WTC11 (cell line): Measurements from ENCODE around the gene EIF3F.

Experiments used
- ATF3 ChIP-seq: sonication (generic); formaldehyde crosslinking; conservative IDR thresholded peaks from 2 replicates; pipeline ENCODE4 v1.8.1; 2022; ENCODE audit warnings: mild to moderate bottlenecking, missing genetic modification reagents
- CREB1 ChIP-seq: sonication (generic); formaldehyde crosslinking; IDR thresholded peaks from 2 replicates; pipeline ENCODE4 v1.8.0; 2023; ENCODE audit warnings: mild to moderate bottlenecking, missing genetic modification reagents
- FOXJ3 ChIP-seq: sonication (generic); formaldehyde crosslinking; IDR thresholded peaks from 2 replicates; pipeline ENCODE4 v1.9.0; 2021; ENCODE audit warnings: missing genetic modification reagents, mild to moderate bottlenecking, borderline replicate concordance
- FOXP1 ChIP-seq: sonication (generic); formaldehyde crosslinking; IDR thresholded peaks from 2 replicates; pipeline ENCODE4 v1.8.0; 2022; ENCODE audit warnings: missing genetic modification reagents, mild to moderate bottlenecking, moderate library complexity, borderline replicate concordance
- TF ChIP-seq, protein P1 (sequence below): fragments of 200-600 bp; IDR thresholded peaks from 2 replicates; pipeline ENCODE4 v1.8.0; 2022; ENCODE audit warnings: antibody characterized with exemption

GRCh38 chr11:8039530-8040260 lies 52.6 kb downstream of the EIF3F start:
- TF ChIP-seq FOXP1 (CRISPR knock-in tag) (no peak), ATF3 (CRISPR knock-in tag) (no peak), CREB1 (CRISPR knock-in tag) (no peak), FOXJ3 (CRISPR knock-in tag) (no peak)
- TF ChIP-seq, protein P1, sequence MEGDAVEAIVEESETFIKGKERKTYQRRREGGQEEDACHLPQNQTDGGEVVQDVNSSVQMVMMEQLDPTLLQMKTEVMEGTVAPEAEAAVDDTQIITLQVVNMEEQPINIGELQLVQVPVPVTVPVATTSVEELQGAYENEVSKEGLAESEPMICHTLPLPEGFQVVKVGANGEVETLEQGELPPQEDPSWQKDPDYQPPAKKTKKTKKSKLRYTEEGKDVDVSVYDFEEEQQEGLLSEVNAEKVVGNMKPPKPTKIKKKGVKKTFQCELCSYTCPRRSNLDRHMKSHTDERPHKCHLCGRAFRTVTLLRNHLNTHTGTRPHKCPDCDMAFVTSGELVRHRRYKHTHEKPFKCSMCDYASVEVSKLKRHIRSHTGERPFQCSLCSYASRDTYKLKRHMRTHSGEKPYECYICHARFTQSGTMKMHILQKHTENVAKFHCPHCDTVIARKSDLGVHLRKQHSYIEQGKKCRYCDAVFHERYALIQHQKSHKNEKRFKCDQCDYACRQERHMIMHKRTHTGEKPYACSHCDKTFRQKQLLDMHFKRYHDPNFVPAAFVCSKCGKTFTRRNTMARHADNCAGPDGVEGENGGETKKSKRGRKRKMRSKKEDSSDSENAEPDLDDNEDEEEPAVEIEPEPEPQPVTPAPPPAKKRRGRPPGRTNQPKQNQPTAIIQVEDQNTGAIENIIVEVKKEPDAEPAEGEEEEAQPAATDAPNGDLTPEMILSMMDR, result no peak
